ENCODE results near the gene DYNLT4.

Gene DYNLT4

GRCh38 chr1:44808063-44808937 is 1.1 kb upstream of the DYNLT4 start, which contains the start of gene BTBD19:
TSS of gene BTBD19 (plus strand) at chr1:44808523. CDS start at chr1:44808821, 298 bp downstream.
- peak within 1 kb of the TSS; percentile 53 to 57 for H3K4me3 ChIP-seq (replicated peaks in 1 of 2; ENCODE audit: low read depth in 2 of 2, low read length in 2 of 2)

GRCh38 chr1:44807364-44808062 is 362 bp upstream of the DYNLT4 start:
- TF ChIP-seq CTCF (IDR thresholded peaks at IDR 0.05; ENCODE audit: low read depth, low read length): no peak
- peak overlapping the region in 1 of 2 donors; percentile 57 for H3K4me3 ChIP-seq (replicated peaks in 1 of 2; ENCODE audit: low read depth in 2 of 2, low read length in 2 of 2)
- DNase-seq (ENCODE audit: low read depth in 2 of 2): peak; percentile 100

More at GRCh38 chr1:44808063-44808937, 1.1 kb upstream of the DYNLT4 start, which contains the start of gene BTBD19:
- peak; percentile 95 to 98 for DNase-seq (ENCODE audit: low read depth in 2 of 2)
- no peak for TF ChIP-seq CTCF (IDR thresholded peaks at IDR 0.05; ENCODE audit: low read depth, low read length)

- TF ChIP-seq CTCF (IDR thresholded peaks at IDR 0.05; ENCODE audit: low read depth, low read length): no peak
- DNase-seq (ENCODE audit: low read depth in 2 of 2): no peak
Measured at GRCh38 chr1:44806025-44806703, 987 bp downstream of the DYNLT4 start.

GRCh38 chr1:44805311-44806024 is 1.7 kb downstream of the DYNLT4 start:
- TF ChIP-seq CTCF (IDR thresholded peaks at IDR 0.05; ENCODE audit: low read depth, low read length): peak; percentile 4
- H3K4me3 ChIP-seq (replicated peaks in 1 of 2; ENCODE audit: low read depth in 2 of 2, low read length in 2 of 2): no peak overlapping the region

More at GRCh38 chr1:44806025-44806703, 987 bp downstream of the DYNLT4 start:
- H3K4me3 ChIP-seq (replicated peaks in 1 of 2; ENCODE audit: low read depth in 2 of 2, low read length in 2 of 2): peak overlapping the region in 1 of 2 donors; percentile 10

GRCh38 chr1:44803312-44804095 is 3.6 kb downstream of the DYNLT4 start:
- peak overlapping the region in 1 of 2 donors; percentile 94 for H3K4me3 ChIP-seq (replicated peaks in 1 of 2; ENCODE audit: low read depth in 2 of 2, low read length in 2 of 2)

More at GRCh38 chr1:44805311-44806024, 1.7 kb downstream of the DYNLT4 start:
- DNase-seq (ENCODE audit: low read depth in 2 of 2): no peak

More at GRCh38 chr1:44803312-44804095, 3.6 kb downstream of the DYNLT4 start:
- TF ChIP-seq CTCF (IDR thresholded peaks at IDR 0.05; ENCODE audit: low read depth, low read length): no peak
- DNase-seq (ENCODE audit: low read depth in 2 of 2): no peak

All from cardiac fibroblast (primary cell).